ENCODE results near the gene NPFF.

Gene NPFF

DNA sequence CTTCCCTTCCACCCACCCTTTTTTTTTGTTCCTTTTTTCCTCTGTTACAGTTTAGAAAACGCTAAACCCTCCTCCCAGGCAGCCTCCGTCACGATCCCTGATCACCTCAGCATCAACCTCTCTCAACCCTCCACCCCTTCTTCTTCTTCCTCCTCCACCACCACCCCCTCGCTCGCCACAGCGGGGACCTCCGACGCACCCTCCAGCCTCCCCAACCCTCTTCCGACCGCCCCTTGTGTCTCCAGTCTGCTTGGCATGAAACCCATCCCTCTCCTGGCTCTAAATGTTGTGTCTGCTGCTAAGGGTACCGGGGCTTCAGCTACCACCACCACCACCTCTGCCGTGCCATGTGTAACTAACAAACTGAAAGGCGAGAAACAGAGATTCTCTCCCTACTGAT, 32.5 kb downstream of the NPFF start:
- no peak for DNase-seq (ENCODE audit: low spot score)

DNA sequence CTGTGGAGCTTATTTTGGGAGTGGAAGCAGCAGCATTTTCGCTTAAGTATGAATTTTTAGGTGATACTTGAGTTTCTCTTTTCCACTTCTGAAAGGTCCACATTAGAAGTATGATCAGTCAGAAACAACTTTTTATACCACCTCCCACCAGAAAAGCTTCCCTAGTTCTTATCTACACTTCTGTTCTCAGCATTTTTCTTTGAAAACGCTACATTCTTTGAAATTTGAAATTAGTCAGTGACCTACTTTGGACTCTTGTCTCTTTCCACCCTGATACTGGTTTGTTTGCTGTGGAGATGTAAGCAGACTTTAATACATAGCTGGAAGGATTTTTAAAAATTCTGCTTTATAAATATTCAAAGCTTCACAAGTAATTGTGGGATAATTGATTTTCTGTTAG, 33.2 kb downstream of the NPFF start:
- no peak for DNase-seq (ENCODE audit: low spot score)

DNA sequence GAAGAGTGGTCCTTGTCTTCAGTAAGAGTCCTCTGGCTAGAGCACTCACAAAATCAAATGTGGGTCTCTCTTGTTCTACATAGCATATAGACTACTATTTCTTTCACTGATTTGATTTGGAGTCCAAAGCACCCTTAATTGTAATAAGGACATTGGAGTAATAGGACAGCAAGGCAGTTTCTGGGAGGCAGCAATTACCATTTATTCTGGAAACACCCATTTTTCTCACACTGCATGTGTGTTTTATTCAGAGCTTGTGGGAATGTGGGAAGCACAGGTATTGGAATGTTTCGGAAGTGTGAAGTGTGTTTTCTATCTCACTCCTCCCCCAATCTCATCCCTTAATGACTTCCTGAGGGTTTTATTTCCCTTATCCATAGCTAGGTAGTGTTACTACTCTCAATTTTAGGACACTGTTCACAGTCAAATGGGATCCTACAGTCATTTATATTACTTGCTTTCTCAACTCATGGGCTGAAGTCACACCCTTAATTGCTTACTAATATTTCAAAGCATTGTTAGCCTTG, 35.2 kb downstream of the NPFF start:
- DNase-seq (ENCODE audit: low spot score), result no peak

DNA sequence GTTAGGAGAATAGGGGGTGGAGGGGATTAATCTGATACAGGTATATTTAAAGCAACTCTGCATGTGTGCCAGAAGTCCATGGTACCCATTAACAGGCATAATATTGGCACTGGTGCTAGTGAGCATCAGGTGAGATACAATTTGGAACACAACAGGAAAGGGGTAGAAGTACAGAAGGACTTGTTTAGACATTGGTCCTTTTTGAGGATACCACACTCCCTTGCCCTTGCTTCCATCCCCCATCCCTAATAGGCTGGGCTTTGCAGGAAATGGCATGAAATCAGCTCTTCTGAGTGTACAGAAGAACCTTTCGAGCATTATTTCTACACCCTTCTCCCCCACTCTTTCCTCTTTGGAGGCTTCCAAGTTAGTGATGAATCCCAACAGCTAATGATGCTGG, 39.0 kb downstream of the NPFF start:
- no peak for DNase-seq (ENCODE audit: low spot score)

DNA sequence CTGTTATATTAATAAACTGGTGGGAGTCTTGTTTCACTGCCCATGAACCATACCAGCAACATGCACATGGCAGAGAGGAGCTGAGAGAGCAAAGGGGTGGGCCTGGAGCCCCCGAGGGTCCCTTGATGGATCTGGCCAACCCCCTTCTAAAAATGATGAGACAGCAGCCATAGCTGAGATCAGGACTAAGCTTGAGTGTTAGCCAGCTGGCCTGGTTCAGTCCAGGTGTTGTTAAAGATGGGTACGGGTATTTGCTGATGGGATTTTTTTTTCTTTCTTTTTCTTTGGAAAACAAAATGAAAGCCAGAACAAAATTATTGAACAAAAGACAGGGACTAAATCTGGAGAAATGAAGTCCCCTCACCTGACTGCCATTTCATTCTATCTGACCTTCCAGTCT, 39.4 kb downstream of the NPFF start:
- no peak for DNase-seq (ENCODE audit: low spot score)

DNA sequence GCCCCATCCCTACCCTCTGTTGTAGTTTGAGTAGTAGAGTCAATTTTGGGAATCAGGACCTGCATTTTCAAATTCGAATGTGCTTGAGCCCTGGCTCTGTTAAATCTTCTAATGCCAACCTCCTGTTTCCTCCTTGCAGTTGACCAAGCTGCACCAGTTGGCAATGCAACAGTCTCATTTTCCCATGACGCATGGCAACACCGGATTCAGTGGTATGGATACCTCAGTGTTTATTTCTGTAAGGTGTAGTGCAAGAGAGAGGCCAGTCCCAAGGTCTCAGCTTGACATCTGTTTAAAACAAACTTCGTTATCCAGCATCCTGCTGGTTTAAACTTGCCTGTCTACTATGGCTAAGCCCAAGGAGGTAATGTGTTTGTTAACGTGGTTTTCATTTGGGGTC, 40.2 kb downstream of the NPFF start:
- DNase-seq (ENCODE audit: low spot score), result no peak

DNA sequence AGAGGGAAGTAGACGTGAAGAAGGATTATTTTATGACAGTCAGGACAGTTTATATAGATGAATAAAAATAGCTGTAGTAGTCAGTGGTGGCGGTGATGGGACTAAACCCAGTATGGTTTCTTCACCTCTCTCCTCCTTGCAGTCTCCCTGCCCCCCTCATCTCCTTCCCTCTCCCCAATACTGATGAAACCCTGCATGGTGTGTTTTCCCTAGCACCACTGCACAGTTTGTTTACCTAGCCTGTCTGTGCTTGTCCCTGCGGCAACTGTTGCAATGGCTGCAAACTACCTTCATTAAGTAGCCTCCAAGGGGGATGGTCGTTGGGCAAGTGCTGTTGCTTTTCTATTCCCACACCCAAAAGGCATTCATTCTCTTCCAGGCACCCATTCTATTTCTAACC, 40.6 kb downstream of the NPFF start:
- DNase-seq (ENCODE audit: low spot score), result no peak

DNA sequence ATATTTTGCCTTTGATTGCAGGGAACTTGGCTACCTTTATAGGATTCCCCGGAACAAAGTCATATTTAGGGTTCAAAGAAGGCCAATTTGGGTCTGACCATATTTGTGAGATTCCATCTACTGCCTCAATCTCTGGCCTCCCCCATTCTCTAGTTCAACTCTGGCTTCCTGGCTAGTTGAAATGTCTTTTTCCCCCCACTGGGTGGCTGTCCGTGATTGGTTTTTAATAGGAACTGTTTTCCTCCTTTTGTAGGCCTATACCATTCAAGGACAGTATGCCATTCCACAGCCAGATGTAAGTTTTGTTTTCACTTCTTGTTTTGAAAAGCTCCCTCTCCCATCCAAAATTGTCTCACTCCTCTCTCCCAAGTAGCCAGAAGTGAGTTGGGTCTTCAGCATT, 41.6 kb downstream of the NPFF start:
- no peak for DNase-seq (ENCODE audit: low spot score)

DNA sequence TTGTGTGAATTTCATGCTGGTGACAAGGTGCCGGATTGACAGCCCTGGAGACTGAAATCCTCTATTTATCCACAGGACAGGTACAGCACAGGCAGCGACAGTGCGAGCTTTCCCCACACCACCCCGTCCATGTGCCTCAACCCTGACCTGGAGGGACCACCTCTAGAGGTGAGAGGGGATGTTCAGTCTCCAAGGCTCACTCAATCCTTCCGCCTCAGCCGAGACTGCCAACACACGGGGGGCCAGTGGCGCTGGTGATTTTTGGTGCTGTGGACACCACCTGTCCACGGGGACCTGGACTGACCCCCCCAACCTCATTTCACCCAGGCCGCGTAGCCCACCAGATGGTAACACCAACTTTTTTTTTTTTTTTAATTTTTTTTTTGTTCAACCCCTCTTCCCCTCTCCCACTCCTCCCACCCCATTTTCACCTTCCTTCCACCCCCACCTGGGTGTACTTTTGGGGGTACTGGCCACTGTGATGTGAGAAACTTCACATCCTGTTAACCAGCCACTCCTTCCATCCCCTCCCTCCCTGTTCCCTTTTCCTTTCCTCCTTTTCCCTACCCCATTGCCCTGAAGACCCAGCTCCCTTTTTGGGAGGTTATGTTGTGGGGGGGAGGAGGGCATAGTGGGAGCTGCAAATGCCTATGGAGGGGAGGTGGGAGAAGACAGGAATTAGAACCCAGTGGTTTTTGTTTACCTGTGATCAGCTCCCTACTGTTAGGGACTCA, 42.4 kb downstream of the NPFF start:
- DNase-seq (ENCODE audit: low spot score), result no peak

DNA sequence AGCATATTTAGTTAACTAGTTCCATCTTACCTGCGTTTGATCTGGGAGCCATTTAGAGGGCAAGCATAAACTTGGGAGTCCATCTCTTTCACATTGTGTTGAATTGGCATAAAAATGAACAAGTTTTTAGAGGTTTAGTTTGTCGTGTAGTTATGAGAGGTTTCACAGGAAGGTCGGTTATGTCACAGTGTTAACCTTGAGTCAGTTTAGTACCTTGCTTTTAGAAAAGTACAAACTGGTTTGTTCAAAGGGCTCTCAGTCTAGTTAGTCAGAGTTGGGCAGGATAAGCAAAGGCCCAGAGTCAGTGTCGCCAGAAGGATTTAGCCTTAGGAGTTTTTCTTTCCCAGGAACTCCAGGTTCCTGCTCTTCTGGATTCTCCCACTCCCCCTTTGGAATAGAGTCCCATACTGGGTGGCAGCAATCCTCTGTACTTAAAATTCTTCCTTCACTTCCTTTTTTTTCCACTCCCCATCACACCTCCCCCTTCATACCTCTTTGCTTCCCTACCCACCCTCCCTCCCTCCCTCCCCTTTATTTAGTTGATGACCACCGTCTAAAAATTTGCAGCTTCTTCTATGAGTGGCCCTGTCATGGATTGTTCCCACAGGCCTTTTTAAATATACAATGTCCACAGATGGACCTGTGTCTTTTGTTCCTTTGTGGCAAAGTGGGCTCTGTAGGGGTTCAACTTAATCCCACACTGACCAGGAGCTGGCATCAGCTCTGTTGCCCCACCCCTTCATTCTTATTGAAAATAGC, 43.3 kb downstream of the NPFF start:
- DNase-seq (ENCODE audit: low spot score), result no peak

DNA sequence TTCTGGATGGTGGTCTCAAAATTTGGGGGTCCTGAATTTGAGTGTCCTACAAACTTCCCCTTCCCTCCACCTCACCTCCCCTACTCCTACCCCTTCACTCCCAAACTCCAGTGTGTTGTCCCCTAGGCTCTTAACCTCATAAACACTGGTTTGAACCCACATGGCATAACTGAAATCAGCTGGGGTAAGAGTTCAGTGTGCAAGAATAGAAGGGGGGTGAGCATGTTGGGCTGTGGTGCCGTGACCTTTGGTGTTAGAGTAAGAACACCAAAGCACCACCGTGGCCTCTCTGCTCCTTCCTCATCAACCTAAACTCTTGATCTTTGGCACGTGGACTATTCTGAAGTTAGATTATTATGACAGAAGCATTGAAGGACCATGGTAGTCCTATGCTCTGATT, 44.3 kb downstream of the NPFF start:
- no peak for DNase-seq (ENCODE audit: low spot score)

DNA sequence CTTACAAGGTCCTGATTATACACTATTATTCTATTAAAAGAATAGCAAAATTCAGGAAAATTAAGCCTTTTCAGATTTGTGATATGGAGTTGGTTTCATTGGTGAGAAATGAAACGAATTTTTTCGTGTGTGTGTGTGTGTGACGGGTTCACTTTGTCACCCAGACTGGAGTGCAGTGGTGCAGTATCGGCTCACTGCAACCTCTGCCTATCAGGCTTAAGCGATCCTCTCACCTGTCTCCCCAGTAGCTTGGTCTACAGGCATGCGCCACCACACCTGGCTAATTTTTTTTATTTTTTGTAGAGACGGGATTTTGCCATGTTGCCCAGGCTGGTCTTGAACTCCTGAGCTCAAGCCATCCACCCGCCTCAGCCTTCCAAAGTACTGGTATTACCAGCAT, 45.7 kb downstream of the NPFF start:
- no peak for DNase-seq (ENCODE audit: low spot score)

DNA sequence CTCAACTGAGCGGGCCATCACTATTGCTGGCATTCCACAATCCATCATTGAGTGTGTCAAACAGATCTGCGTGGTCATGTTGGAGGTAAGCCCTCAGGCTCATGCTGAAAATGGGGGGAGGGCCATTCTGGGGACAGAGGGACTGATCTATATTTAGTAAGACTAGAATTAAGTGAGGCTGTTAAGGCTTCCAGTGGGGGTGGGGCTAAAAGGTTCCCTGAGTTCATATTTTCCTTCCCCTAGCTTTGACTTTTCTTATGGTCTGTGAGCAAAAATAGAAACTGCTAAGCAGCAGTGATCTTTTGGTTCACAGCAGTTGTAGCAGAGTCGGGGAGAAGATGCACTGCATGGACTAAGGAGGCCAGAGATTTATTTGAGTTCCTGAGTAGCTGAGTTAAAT, 46.2 kb downstream of the NPFF start:
- no peak for DNase-seq (ENCODE audit: low spot score)

DNA sequence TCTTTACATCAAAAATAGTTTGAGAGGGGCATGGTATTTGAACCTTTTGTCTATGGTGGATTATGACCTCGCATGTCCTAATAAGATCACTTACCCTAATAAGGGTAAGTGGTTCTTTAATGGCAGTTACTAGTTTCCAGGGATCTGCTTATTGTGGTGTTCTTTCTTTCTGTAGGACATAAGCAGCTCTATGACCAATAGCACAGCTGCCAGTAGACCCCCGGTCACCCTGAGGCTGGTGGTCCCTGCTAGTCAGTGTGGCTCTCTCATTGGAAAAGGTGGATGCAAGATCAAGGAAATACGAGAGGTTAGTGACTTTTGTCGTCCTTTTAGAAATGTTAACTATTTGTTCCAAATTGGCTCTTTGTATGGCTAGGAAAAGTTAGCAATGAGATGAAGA, 48.2 kb downstream of the NPFF start:
- DNase-seq (ENCODE audit: low spot score), result no peak

All from hematopoietic multipotent progenitor cell treated with erythropoietin and hydrocortisone succinate and interleukin-3 and kit ligand, for 15 days (in vitro differentiated cells).